ENCODE results near the gene KRT86.

KRT86 gene

GRCh38 chr12:52308806-52309425 lies 34.5 kb downstream of the KRT86 start:
- ChIA-PET CTCF (interaction anchor here (1.2 to 2.3 kb wide), 4 partner anchors 18 to 152 kb away, joined by 3 to 10 read pairs (median 4); no protein-coding TSS in a partner anchor), POLR2A (no interaction called here)
- no peak for DNase-seq (ENCODE audit: extremely low spot score)
- TF ChIP-seq FOXA1 (IDR thresholded peaks at IDR 0.05) (no peak), ARNT (IDR thresholded peaks at IDR 0.05) (no peak), BHLHE40 (IDR thresholded peaks at IDR 0.05; ENCODE audit: borderline replicate concordance) (no peak), ELF4 (IDR thresholded peaks at IDR 0.05) (no peak), L3MBTL2 (conservative IDR thresholded peaks at IDR 0.05) (no peak), CTBP1 (IDR thresholded peaks at IDR 0.05; ENCODE audit: borderline replicate concordance) (no peak), LEF1 (IDR thresholded peaks at IDR 0.05; ENCODE audit: borderline replicate concordance) (no peak), TARDBP (IDR thresholded peaks at IDR 0.05) (no peak), NFRKB (IDR thresholded peaks at IDR 0.05) (no peak), SUZ12 (IDR thresholded peaks at IDR 0.05) (no peak)
- TF ChIP-seq, protein P1, sequence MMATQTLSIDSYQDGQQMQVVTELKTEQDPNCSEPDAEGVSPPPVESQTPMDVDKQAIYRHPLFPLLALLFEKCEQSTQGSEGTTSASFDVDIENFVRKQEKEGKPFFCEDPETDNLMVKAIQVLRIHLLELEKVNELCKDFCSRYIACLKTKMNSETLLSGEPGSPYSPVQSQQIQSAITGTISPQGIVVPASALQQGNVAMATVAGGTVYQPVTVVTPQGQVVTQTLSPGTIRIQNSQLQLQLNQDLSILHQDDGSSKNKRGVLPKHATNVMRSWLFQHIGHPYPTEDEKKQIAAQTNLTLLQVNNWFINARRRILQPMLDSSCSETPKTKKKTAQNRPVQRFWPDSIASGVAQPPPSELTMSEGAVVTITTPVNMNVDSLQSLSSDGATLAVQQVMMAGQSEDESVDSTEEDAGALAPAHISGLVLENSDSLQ (IDR thresholded peaks at IDR 0.05), result no peak

DNA sequence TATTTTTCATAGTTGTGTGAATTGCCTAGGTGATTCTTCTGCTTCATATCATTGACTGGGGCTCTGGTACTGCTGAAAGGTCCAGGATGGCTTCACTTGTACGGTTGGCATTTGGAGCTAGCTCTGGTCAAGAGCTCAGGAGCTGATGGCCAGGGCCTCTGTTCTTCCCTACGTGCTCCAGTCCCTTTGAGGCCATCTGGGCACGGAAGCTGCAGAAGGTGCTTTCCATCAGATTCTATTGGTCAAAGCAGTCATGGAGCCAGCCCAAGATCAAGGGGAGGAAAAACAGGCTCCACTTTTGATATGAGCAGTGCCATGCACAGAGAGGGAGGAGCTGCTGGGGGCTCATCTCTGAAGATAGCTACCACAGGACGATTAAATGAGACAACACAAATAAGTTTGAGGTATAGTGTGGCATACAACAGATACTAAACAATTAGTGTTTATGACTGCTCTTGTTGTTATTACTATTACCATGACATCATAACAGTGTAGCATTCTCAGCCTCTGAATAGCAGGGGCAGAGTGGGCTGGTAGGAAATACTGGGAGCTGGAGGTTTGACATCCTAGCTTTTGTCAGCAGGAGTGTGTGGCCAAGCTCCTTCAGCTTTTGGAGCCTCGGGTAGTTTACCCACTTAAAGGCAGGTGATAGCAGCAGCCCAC lies 36.3 kb downstream of the KRT86 start:
- no peak for DNase-seq (ENCODE audit: extremely low spot score)
- ChIA-PET POLR2A (interaction anchor here (0.9 kb wide), 1 partner anchor 140 kb away, joined by 3 read pairs; no protein-coding TSS in a partner anchor), CTCF (interaction anchor here (1.0 to 2.4 kb wide), 4 partner anchors 17 to 154 kb away, joined by 3 to 10 read pairs (median 7); no protein-coding TSS in a partner anchor)

GRCh38 chr12:52311285-52311648 lies 36.8 kb downstream of the KRT86 start:
- POLR2A ChIA-PET, result interaction anchor here (0.9 kb wide), 1 partner anchor 141 kb away, joined by 3 read pairs; no protein-coding TSS in a partner anchor
- TF ChIP-seq SUZ12 (IDR thresholded peaks at IDR 0.05), result no peak
- TF ChIP-seq HDGF (IDR thresholded peaks at IDR 0.05; ENCODE audit: borderline replicate concordance), result no peak
- no peak for TF ChIP-seq ARNT (IDR thresholded peaks at IDR 0.05)
- no peak for TF ChIP-seq FOXK2 (IDR thresholded peaks at IDR 0.05)
- TF ChIP-seq FOXA1 (IDR thresholded peaks at IDR 0.05), result no peak
- TF ChIP-seq TARDBP (IDR thresholded peaks at IDR 0.05), result no peak
- no peak for TF ChIP-seq CTBP1 (IDR thresholded peaks at IDR 0.05; ENCODE audit: borderline replicate concordance)
- no peak for TF ChIP-seq FOXM1 (IDR thresholded peaks at IDR 0.05; ENCODE audit: borderline replicate concordance)
- no peak for TF ChIP-seq ELF4 (IDR thresholded peaks at IDR 0.05)
- TF ChIP-seq ZNF384 (IDR thresholded peaks at IDR 0.05), result no peak
- no peak for TF ChIP-seq LEF1 (IDR thresholded peaks at IDR 0.05; ENCODE audit: borderline replicate concordance)
- TF ChIP-seq L3MBTL2 (conservative IDR thresholded peaks at IDR 0.05), result no peak
- CTCF ChIA-PET, result interaction anchor here (0.8 to 2.4 kb wide), 7 partner anchors 17 to 155 kb away, joined by 3 to 10 read pairs (median 4); no protein-coding TSS in a partner anchor
- no peak for DNase-seq (ENCODE audit: extremely low spot score)

More for the DNA sequence above, 36.3 kb downstream of the KRT86 start:
- TF ChIP-seq ELF4 (IDR thresholded peaks at IDR 0.05), result no peak
- no peak for TF ChIP-seq SP1 (IDR thresholded peaks at IDR 0.05)
- TF ChIP-seq NFRKB (IDR thresholded peaks at IDR 0.05), result no peak
- TF ChIP-seq ZNF384 (IDR thresholded peaks at IDR 0.05), result no peak
- no peak for TF ChIP-seq LEF1 (IDR thresholded peaks at IDR 0.05; ENCODE audit: borderline replicate concordance)
- TF ChIP-seq CTBP1 (IDR thresholded peaks at IDR 0.05; ENCODE audit: borderline replicate concordance), result no peak

DNA sequence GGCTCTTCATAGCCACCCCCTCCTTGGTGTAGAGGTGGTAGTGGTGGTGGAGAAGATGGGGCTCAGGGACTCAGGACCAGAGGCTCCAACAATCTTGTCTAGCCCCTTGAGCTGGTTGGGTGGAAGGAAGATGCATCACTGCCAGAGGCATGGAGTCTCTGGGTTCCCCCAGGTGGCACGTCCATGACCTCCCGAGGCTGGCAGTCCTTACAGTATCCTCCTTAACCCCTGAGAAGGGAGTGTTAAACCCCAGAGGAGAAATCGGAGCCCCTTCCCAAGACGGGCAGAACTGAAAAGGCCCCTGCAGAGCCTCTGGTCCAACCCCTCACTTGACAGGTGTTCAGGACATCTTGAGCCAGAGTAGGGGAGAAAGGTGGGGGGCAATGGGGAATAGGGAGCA lies 37.6 kb downstream of the KRT86 start:
- ChIA-PET CTCF (interaction anchor here (0.6 to 2.4 kb wide), 8 partner anchors 16 to 630 kb away, joined by 3 to 10 read pairs (median 4); no protein-coding TSS in a partner anchor), POLR2A (no interaction called here)
- DNase-seq (ENCODE audit: extremely low spot score), result no peak
- TF ChIP-seq ARNT (IDR thresholded peaks at IDR 0.05) (no peak), CTBP1 (IDR thresholded peaks at IDR 0.05; ENCODE audit: borderline replicate concordance) (no peak), FOXM1 (IDR thresholded peaks at IDR 0.05; ENCODE audit: borderline replicate concordance) (no peak), TARDBP (IDR thresholded peaks at IDR 0.05) (no peak), SP1 (IDR thresholded peaks at IDR 0.05) (no peak), SUZ12 (IDR thresholded peaks at IDR 0.05) (no peak), ZNF384 (IDR thresholded peaks at IDR 0.05) (no peak), HDGF (IDR thresholded peaks at IDR 0.05; ENCODE audit: borderline replicate concordance) (no peak), ELF4 (IDR thresholded peaks at IDR 0.05) (no peak), L3MBTL2 (conservative IDR thresholded peaks at IDR 0.05) (no peak), LEF1 (IDR thresholded peaks at IDR 0.05; ENCODE audit: borderline replicate concordance) (no peak)

DNA sequence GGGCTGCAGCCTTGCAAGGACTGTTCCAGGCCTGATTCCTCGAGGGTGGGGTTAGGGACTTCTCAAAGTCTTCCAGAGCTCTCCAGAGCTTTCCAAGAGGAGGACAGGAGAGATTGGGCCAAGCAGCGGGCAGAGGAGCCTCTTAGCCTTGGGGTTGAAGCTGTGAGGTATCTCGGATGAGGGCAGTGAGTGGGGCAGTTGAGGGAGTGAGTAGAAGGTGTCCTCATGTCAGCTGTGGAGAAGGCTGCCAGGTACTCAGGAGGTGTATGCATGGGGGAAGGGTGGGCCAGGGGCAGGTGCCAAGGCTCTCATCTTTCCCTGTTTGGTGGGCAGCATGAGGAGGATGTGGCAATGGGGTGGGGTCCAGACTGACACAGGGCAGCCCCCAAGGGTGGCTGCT lies 39.0 kb downstream of the KRT86 start:
- CTCF ChIA-PET, result no interaction called here
- no peak for DNase-seq (ENCODE audit: extremely low spot score)
- POLR2A ChIA-PET, result no interaction called here
- no peak for TF ChIP-seq FOXK2 (IDR thresholded peaks at IDR 0.05)
- TF ChIP-seq BHLHE40 (IDR thresholded peaks at IDR 0.05; ENCODE audit: borderline replicate concordance), result no peak

- ChIA-PET CTCF (no interaction called here), POLR2A (no interaction called here)
- DNase-seq (ENCODE audit: extremely low spot score), result no peak
- TF ChIP-seq FOXA1 (IDR thresholded peaks at IDR 0.05) (no peak), TARDBP (IDR thresholded peaks at IDR 0.05) (no peak), SP1 (IDR thresholded peaks at IDR 0.05) (no peak), NFRKB (IDR thresholded peaks at IDR 0.05) (no peak), FOXK2 (IDR thresholded peaks at IDR 0.05) (no peak), ZNF384 (IDR thresholded peaks at IDR 0.05) (no peak), ELF4 (IDR thresholded peaks at IDR 0.05) (no peak), SUZ12 (IDR thresholded peaks at IDR 0.05) (no peak), BHLHE40 (IDR thresholded peaks at IDR 0.05; ENCODE audit: borderline replicate concordance) (no peak), FOXM1 (IDR thresholded peaks at IDR 0.05; ENCODE audit: borderline replicate concordance) (no peak), CTBP1 (IDR thresholded peaks at IDR 0.05; ENCODE audit: borderline replicate concordance) (no peak), L3MBTL2 (conservative IDR thresholded peaks at IDR 0.05) (no peak), LEF1 (IDR thresholded peaks at IDR 0.05; ENCODE audit: borderline replicate concordance) (no peak), HDGF (IDR thresholded peaks at IDR 0.05; ENCODE audit: borderline replicate concordance) (no peak), ARNT (IDR thresholded peaks at IDR 0.05) (no peak)
- TF ChIP-seq, protein P1 (IDR thresholded peaks at IDR 0.05), result no peak
Observed at GRCh38 chr12:52313926-52314325, 39.5 kb downstream of the KRT86 start.
